Measurements from ENCODE around the gene LCN1. TPM values are rescaled to one million over a fixed set of nuclear protein-coding genes. Genes with fewer than 3 reads are reported as not detected.

The LCN1 gene
- total RNA-seq, 1 donor from 2014 or later, result not detected

DNA sequence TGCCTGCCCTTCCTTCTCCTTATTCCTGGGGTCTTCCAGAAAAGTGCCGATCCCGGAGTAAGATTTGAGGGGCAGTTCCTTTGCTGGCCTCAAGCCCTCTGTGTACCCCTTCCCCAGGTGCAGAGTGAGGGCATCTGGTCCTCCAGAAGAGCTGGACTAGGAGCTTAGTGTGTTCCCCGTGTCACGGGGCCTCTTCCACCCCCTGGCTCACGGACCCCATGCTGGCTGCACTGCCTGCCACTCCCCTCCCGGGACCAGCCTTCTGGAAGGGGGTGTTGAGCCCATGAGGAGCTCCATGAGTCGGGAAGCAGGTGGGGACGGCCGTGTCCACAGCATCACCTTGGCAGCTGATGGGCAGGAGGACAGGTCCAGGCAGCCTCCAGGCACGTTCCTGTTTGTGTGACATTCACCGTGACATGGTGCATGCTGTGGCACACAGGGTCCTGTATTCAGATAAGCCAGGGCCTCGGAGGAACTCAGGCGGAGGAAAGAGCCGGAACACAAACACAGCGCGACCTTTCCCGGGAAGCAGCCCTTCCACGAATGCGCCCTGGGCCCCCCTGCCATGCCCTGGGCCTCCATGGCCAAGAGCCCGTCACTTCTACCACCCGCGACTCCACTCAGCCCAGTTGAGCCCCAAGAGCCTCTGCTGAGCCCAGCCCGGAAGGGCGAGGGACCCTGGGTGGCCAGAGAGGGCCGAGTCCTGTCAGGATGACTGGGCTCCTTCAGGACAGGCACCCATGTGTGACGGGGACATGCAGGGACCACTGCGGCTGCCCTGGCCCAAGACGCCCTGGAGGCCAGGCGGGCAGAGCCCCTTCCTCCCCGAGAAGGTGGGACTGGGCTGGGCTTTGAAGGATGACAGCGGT lies 5.9 kb upstream of the LCN1 start:
- DNase-seq (ENCODE audit: extremely low spot score, unreplicated experiment), result peak; percentile 84
- Mint-ChIP-seq H3K27ac (ENCODE audit: unreplicated experiment) (no peak overlapping the region), H3K36me3 (ENCODE audit: unreplicated experiment) (no peaks in the 10 kb centered on the region), H3K27me3 (ENCODE audit: unreplicated experiment) (peaks cover 5% of the 10 kb centered on the region), H3K9me3 (ENCODE audit: unreplicated experiment) (no peaks in the 10 kb centered on the region), H3K4me1 (ENCODE audit: unreplicated experiment) (no peaks in the 10 kb centered on the region), H3K4me3 (ENCODE audit: unreplicated experiment) (no peak overlapping the region)
- no peak for TF ChIP-seq CTCF (IDR thresholded peaks at IDR 0.05)

GRCh38 chr9:135516132-135516860 lies 4.9 kb upstream of the LCN1 start:
- peaks cover 4% of the 10 kb centered on the region for H3K27me3 Mint-ChIP-seq (ENCODE audit: unreplicated experiment)
- no peaks in the 10 kb centered on the region for H3K4me1 Mint-ChIP-seq (ENCODE audit: unreplicated experiment)
- H3K36me3 Mint-ChIP-seq (ENCODE audit: unreplicated experiment), result no peaks in the 10 kb centered on the region
- no peak overlapping the region for H3K27ac Mint-ChIP-seq (ENCODE audit: unreplicated experiment)
- TF ChIP-seq CTCF (IDR thresholded peaks at IDR 0.05), result no peak
- H3K4me3 Mint-ChIP-seq (ENCODE audit: unreplicated experiment), result no peak overlapping the region
- peak; percentile 74 for DNase-seq (ENCODE audit: extremely low spot score, unreplicated experiment)
- no peaks in the 10 kb centered on the region for H3K9me3 Mint-ChIP-seq (ENCODE audit: unreplicated experiment)

GRCh38 chr9:135517407-135517822 lies 3.8 kb upstream of the LCN1 start:
- no peak overlapping the region for H3K27ac Mint-ChIP-seq (ENCODE audit: unreplicated experiment)
- TF ChIP-seq CTCF (IDR thresholded peaks at IDR 0.05), result no peak
- H3K4me1 Mint-ChIP-seq (ENCODE audit: unreplicated experiment), result no peaks in the 10 kb centered on the region
- no peak overlapping the region for H3K4me3 Mint-ChIP-seq (ENCODE audit: unreplicated experiment)
- H3K9me3 Mint-ChIP-seq (ENCODE audit: unreplicated experiment), result no peaks in the 10 kb centered on the region
- peaks cover 4% of the 10 kb centered on the region for H3K27me3 Mint-ChIP-seq (ENCODE audit: unreplicated experiment)
- DNase-seq (ENCODE audit: extremely low spot score, unreplicated experiment), result peak; percentile 68
- H3K36me3 Mint-ChIP-seq (ENCODE audit: unreplicated experiment), result no peaks in the 10 kb centered on the region

DNA sequence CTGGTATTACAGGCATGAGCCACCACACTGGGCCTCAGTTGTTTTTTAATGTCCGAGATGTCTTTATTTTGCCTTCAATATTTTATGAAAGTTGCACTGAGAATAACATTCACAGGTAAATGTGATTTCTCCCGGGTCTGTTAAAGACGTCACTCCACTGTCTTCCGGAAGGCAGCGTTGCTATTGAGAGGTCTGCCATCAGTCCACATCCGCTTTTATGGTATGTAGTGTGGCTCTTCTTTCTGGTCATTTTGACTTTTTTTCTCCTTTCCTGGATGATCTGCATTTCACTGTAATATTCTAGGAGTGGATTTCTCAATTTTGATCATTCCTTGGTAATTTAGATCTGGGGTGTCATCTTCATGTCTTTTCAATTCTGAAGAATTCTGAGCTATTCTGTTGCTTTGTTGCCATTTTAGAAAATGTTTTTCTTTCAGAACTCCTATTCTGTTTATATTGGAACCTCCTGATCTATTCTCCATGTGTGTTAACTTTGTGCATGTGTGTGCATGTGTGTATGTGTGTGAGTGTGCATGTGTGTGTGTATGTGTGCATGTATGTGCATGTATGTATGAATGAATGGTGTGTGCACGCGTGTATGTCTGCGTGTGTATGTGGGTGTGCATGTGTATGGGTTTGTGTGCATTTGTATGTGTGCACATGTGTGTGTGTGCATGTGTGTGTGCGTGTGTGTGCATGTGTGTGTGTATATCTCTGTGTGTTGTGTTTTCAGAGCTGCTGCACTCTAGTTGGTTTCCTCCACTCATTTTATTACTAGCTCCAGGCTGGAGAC lies 1.9 kb upstream of the LCN1 start:
- no peaks in the 10 kb centered on the region for H3K9me3 Mint-ChIP-seq (ENCODE audit: unreplicated experiment)
- no peak overlapping the region for H3K27ac Mint-ChIP-seq (ENCODE audit: unreplicated experiment)
- peaks cover 4% of the 10 kb centered on the region for H3K27me3 Mint-ChIP-seq (ENCODE audit: unreplicated experiment)
- no peaks in the 10 kb centered on the region for H3K4me1 Mint-ChIP-seq (ENCODE audit: unreplicated experiment)
- H3K36me3 Mint-ChIP-seq (ENCODE audit: unreplicated experiment), result no peaks in the 10 kb centered on the region
- no peak for TF ChIP-seq CTCF (IDR thresholded peaks at IDR 0.05)
- DNase-seq (ENCODE audit: extremely low spot score, unreplicated experiment), result no peak
- H3K4me3 Mint-ChIP-seq (ENCODE audit: unreplicated experiment), result no peak overlapping the region

All from osteocyte (in vitro differentiated cells).